Progenitor cell of endocrine pancreas (in vitro differentiated cells): ENCODE measurements around the gene RNF115. TPM values are rescaled to one million over a fixed set of nuclear protein-coding genes. Genes with fewer than 3 reads are reported as not detected.
"Not testable (repeated sequence)": the region's sequence is repeated elsewhere in the genome, so short reads cannot be mapped to it uniquely, and the experiment has no call there.

ENCODE experiments used
- DNase-seq: peaks from one replicate; pipeline ENCODE4 v3.0.0; 2021; ENCODE audit warnings: low spot score; ENCODE audit not compliant: unreplicated experiment
- H3K27ac Mint-ChIP-seq: 2 replicates; pipeline ENCODE4 v1.8.0; 2021; ENCODE audit warnings: mild to moderate bottlenecking, moderate library complexity, mixed read lengths
- H3K27me3 Mint-ChIP-seq: 2 replicates; pipeline ENCODE4 v1.8.0; 2021; ENCODE audit warnings: mixed read lengths
- H3K36me3 Mint-ChIP-seq: 2 replicates; pipeline ENCODE4 v1.8.0; 2022; ENCODE audit warnings: mixed read lengths; ENCODE audit not compliant: insufficient read depth
- H3K4me1 Mint-ChIP-seq: 2 replicates; pipeline ENCODE4 v1.8.0; 2021; ENCODE audit warnings: low read depth, mixed read lengths
- H3K4me3 Mint-ChIP-seq: 2 replicates; pipeline ENCODE4 v1.8.0; 2021; ENCODE audit warnings: low read depth, mild to moderate bottlenecking, moderate library complexity, mixed read lengths
- H3K9me3 Mint-ChIP-seq: 2 replicates; pipeline ENCODE4 v1.8.0; 2021; ENCODE audit warnings: low read depth, mixed read lengths
- CTCF ChIP-seq: fragments of 200-600 bp; sonication (generic); IDR thresholded peaks from one replicate; pipeline ENCODE4 v1.5.0; 2021; ENCODE audit warnings: antibody characterized with exemption, mild to moderate bottlenecking; ENCODE audit not compliant: unreplicated experiment
- total RNA-seq: library from RNA; stranded (reverse); gene quantifications from 2 replicates; pipeline ENCODE4 v1.2.1, GENCODE V29; 2021

RNF115 gene
- total RNA-seq, 1 donor from 2014 or later, result 14.5 TPM

DNA sequence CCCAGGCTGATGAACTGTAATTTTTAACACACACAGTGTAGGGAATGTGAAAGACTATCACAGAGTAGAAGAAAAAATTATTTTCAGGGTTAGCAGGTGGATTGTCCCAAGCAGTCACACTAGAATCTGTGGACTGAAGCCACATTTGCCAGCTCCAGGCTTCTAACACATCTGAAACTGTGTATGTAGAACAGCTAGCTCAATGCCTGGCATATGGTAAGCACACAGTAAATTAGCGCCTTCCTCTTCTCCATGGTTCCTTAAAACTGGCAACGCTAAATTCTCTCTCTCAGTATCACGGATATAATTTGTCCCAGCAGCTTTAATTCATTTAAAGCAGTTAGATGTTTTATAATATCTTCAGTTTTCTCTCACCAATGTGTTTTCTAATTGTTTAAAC, 19.1 kb upstream of the RNF115 start:
- H3K27me3 Mint-ChIP-seq, result no peaks in the 10 kb centered on the region
- no peak for TF ChIP-seq CTCF
- H3K9me3 Mint-ChIP-seq, result no peaks in the 10 kb centered on the region
- no peak for DNase-seq
- H3K4me3 Mint-ChIP-seq, result no peak overlapping the region
- H3K27ac Mint-ChIP-seq, result no peak overlapping the region
- H3K4me1 Mint-ChIP-seq, result peaks cover 3% of the 10 kb centered on the region
- H3K36me3 Mint-ChIP-seq, result peaks cover 7% of the 10 kb centered on the region

GRCh38 chr1:145837656-145838055, 13.8 kb upstream of the RNF115 start:
- Mint-ChIP-seq H3K4me3 (no peak overlapping the region), H3K9me3 (no peaks in the 10 kb centered on the region), H3K27ac (no peak overlapping the region), H3K27me3 (no peaks in the 10 kb centered on the region), H3K4me1 (no peaks in the 10 kb centered on the region), H3K36me3 (peaks cover 21% of the 10 kb centered on the region)
- no peak for DNase-seq
- TF ChIP-seq CTCF, result no peak

DNA sequence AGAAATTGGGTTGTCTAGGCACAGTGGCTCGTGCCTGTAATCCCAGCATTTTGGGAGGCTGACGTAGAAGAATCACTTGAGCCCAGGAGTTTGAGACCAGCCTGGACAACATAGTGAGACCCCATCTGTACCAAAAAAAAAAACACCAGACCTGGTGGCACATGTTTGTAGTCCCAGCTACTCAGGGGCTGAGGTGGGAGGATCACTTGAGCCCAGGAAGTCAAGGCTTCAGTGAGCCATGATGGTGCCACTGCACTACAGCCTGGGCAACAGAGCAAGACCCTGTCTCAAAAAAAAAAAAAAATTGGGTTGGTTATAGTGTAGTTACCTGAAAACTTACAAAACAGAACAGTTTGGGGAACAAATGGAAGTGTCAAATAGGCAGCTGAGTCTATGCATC, 6.9 kb upstream of the RNF115 start:
- H3K27ac Mint-ChIP-seq, H3K9me3 Mint-ChIP-seq, H3K4me1 Mint-ChIP-seq, H3K4me3 Mint-ChIP-seq, DNase-seq, H3K27me3 Mint-ChIP-seq: not testable (repeated sequence)
- H3K36me3 Mint-ChIP-seq, result peaks cover 43% of the 10 kb centered on the region

GRCh38 chr1:145828367-145829026, 4.6 kb upstream of the RNF115 start:
- H3K27me3 Mint-ChIP-seq, result no peaks in the 10 kb centered on the region
- H3K27ac Mint-ChIP-seq, result no peak overlapping the region
- no peak for DNase-seq
- H3K4me3 Mint-ChIP-seq, result no peak overlapping the region
- peaks cover 14% of the 10 kb centered on the region for H3K4me1 Mint-ChIP-seq
- no peaks in the 10 kb centered on the region for H3K9me3 Mint-ChIP-seq
- no peak for TF ChIP-seq CTCF
- H3K36me3 Mint-ChIP-seq, result peaks cover 40% of the 10 kb centered on the region

GRCh38 chr1:145827966-145828365, 4.1 kb upstream of the RNF115 start:
- H3K9me3 Mint-ChIP-seq, result no peaks in the 10 kb centered on the region
- peak overlapping the region; percentile 51 for H3K27ac Mint-ChIP-seq
- DNase-seq, result no peak
- TF ChIP-seq CTCF, result no peak
- no peaks in the 10 kb centered on the region for H3K27me3 Mint-ChIP-seq
- peaks cover 14% of the 10 kb centered on the region for H3K4me1 Mint-ChIP-seq
- H3K4me3 Mint-ChIP-seq, result no peak overlapping the region
- H3K36me3 Mint-ChIP-seq, result peaks cover 36% of the 10 kb centered on the region

DNA sequence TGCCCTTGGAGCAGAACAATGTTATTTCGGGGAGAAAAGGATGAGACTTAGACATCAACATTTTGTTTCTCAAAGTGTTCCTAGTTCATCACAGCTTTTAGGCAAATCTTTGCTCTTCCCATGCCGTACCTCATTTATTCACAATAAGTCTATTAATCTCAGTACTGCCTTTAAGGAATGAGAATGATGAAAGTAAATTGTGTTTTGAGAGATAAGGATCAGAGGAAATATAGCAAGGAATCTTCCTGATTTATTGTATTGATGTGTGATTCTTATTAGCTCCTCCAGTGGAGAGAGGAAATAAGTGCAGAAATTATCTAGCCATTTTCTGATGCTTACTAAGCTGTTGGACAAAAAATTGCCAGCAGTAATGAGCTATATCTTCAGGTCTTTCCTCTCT, 2.1 kb upstream of the RNF115 start:
- no peaks in the 10 kb centered on the region for H3K9me3 Mint-ChIP-seq
- TF ChIP-seq CTCF, result no peak
- peaks cover 26% of the 10 kb centered on the region for H3K36me3 Mint-ChIP-seq
- no peak for DNase-seq
- H3K4me3 Mint-ChIP-seq, result peak overlapping the region; percentile 94
- no peaks in the 10 kb centered on the region for H3K27me3 Mint-ChIP-seq
- peak overlapping the region; percentile 84 for H3K27ac Mint-ChIP-seq
- peaks cover 14% of the 10 kb centered on the region for H3K4me1 Mint-ChIP-seq
